Smooth muscle cell (in vitro differentiated cells): ENCODE results near the gene VDR. TPM values are rescaled to one million over a fixed set of nuclear protein-coding genes. Genes with fewer than 3 reads are reported as not detected.

Experiments used
- DNase-seq: peaks from one replicate; lab custom pipeline; 2025; ENCODE audit not compliant: unreplicated experiment; lab: John Stamatoyannopoulos, UW
- H2AFZ ChIP-seq: fragments of 200-600 bp; sonication (generic); 2 replicates; pipeline ENCODE4 v1.6.0; 2016; ENCODE audit warnings: antibody characterized with exemption, low read depth, mild to moderate bottlenecking
- H3F3A ChIP-seq: fragments of 200-600 bp; sonication (generic); 2 replicates; pipeline ENCODE4 v1.6.0; 2017; ENCODE audit warnings: antibody characterized with exemption, low read depth
- H3K27ac ChIP-seq: fragments of 200-600 bp; sonication (generic); 2 replicates; pipeline ENCODE4 v1.5.1; 2016; ENCODE audit warnings: low read depth, mild to moderate bottlenecking
- H3K27me3 ChIP-seq: fragments of 200-600 bp; sonication (generic); 2 replicates; pipeline ENCODE4 v1.6.1; 2016; ENCODE audit warnings: low read depth, mild to moderate bottlenecking
- H3K36me3 ChIP-seq: fragments of 200-600 bp; sonication (generic); 2 replicates; pipeline ENCODE4 v1.5.1; 2016; ENCODE audit warnings: low read depth
- H3K4me1 ChIP-seq: fragments of 200-600 bp; sonication (generic); 2 replicates; pipeline ENCODE4 v1.5.1; 2016; ENCODE audit warnings: low read depth
- H3K4me2 ChIP-seq: fragments of 200-600 bp; sonication (generic); 2 replicates; pipeline ENCODE4 v1.6.0; 2016; ENCODE audit warnings: mild to moderate bottlenecking
- H3K4me3 ChIP-seq: fragments of 200-600 bp; sonication (generic); 2 replicates; pipeline ENCODE4 v1.5.1; 2016; ENCODE audit warnings: mild to moderate bottlenecking
- H3K79me2 ChIP-seq: fragments of 200-600 bp; sonication (generic); 2 replicates; pipeline ENCODE4 v1.6.0; 2016; ENCODE audit warnings: low read depth, mild to moderate bottlenecking
- H3K9ac ChIP-seq: fragments of 200-600 bp; sonication (generic); 2 replicates; pipeline ENCODE4 v1.6.0; 2016; ENCODE audit warnings: low read depth
- H3K9me3 ChIP-seq: fragments of 200-600 bp; sonication (generic); replicated peaks from 2 replicates; pipeline ENCODE4 v1.5.1; 2016; ENCODE audit warnings: low read depth
- H4K20me1 ChIP-seq: fragments of 200-600 bp; sonication (generic); 2 replicates; pipeline ENCODE4 v1.6.0; 2016; ENCODE audit warnings: low read depth
- WGBS: methylation state at CpG from one replicate; pipeline ENCODE4 v1.1.7; 2016; ENCODE audit warnings: low lambda C conversion rate; 5-methylcytosine and 5-hydroxymethylcytosine counted together
- polyA plus RNA-seq: library from polyadenylated mRNA; unstranded; fragments of >200 nt; fragmentation: Nextera tagmentation; extraction: Ambion mirVana; gene quantifications from 2 replicates; pipeline ENCODE4 v1.2.1, GENCODE V29; 2016
- total RNA-seq: library from RNA; depleted of rRNA; stranded (reverse); fragments of >200 nt; gene quantifications from 2 replicates; pipeline ENCODE4 v1.2.3, GENCODE V29; 2014
- TF ChIP-seq, protein P1 (sequence below): fragments of 200-600 bp; sonication (generic); IDR thresholded peaks from 2 replicates; pipeline ENCODE4 v1.5.1; 2017; ENCODE audit warnings: borderline replicate concordance, mild to moderate bottlenecking, antibody characterized with exemption; ENCODE audit not compliant: insufficient read depth, poor library complexity, severe bottlenecking

Gene VDR
- total and polyA plus RNA-seq, 2 experiments from 2014 or later, result 8.0 to 16.5 TPM

DNA sequence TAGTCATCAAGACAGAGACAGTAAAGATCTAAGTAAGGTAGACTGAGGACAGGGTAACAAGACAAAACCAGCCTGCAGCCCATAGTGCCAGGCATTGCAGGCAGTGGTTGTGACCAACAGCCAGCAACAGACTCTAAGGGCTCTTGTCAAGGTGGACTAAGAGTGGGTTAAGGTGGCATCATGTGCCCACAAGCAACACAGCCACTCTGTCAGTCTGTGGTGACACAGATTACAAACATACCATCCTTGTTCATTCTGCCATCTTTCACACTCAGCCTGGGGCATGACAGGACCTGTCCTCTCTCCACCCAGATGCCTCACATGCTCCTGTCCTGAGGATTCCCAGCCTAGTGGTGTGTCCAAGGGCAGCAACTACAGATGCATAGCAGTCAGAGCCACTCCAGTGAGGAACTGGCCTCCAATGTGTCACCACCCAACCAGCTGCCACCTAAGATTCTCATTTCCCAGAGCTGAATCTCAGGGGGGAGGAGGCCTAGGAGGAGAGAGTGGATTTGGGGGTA is 28.3 kb downstream of the VDR start:
- TF ChIP-seq, protein P1, sequence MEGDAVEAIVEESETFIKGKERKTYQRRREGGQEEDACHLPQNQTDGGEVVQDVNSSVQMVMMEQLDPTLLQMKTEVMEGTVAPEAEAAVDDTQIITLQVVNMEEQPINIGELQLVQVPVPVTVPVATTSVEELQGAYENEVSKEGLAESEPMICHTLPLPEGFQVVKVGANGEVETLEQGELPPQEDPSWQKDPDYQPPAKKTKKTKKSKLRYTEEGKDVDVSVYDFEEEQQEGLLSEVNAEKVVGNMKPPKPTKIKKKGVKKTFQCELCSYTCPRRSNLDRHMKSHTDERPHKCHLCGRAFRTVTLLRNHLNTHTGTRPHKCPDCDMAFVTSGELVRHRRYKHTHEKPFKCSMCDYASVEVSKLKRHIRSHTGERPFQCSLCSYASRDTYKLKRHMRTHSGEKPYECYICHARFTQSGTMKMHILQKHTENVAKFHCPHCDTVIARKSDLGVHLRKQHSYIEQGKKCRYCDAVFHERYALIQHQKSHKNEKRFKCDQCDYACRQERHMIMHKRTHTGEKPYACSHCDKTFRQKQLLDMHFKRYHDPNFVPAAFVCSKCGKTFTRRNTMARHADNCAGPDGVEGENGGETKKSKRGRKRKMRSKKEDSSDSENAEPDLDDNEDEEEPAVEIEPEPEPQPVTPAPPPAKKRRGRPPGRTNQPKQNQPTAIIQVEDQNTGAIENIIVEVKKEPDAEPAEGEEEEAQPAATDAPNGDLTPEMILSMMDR, result no peak
- H3K36me3 ChIP-seq, result no peaks in the 10 kb centered on the region
- H3K4me3 ChIP-seq, result no peak overlapping the region
- H3K4me1 ChIP-seq, result peaks cover 3% of the 10 kb centered on the region
- no peak for DNase-seq
- no peaks in the 10 kb centered on the region for H4K20me1 ChIP-seq
- no peaks in the 10 kb centered on the region for H3K27me3 ChIP-seq
- no peak overlapping the region for H2AFZ ChIP-seq
- no peaks in the 10 kb centered on the region for H3F3A ChIP-seq
- no peak overlapping the region for H3K27ac ChIP-seq
- H3K9me3 ChIP-seq, result no peaks in the 10 kb centered on the region
- H3K9ac ChIP-seq, result no peak overlapping the region
- H3K79me2 ChIP-seq, result no peaks in the 10 kb centered on the region
- H3K4me2 ChIP-seq, result no peak overlapping the region

DNA sequence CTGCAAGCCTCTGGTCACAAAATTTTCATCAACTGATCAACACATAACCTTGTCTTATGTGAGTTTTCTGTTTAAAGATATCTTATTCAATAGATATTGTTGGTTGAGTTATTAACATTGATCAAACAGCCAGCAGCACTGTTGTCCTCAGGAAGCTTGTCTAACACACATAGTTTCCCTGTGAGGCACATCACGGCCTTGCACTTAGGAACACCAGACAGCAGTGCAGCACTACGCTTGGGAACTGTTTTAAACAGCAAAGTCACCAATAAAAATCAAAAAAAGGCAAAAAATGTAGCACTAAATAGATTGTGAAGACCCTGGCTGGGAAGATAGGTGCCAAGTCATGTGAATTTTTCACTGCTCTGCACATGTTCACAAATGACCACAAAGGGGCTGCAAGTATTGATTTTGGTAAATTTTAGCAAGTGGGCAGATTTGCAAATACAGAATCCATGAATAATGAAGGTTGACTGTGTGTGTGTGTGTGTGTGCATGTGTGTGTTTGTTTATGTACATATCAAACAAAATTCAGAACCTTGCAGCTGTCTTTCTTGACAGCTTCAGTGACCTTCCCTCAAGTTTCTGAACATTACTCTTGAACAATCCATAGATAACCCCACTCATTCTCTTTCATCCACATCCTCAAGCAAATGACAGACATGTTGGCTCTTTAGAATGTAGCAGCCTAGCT is 28.9 kb downstream of the VDR start:
- no peaks in the 10 kb centered on the region for H3K36me3 ChIP-seq
- no peaks in the 10 kb centered on the region for H3K27me3 ChIP-seq
- no peak overlapping the region for H3K27ac ChIP-seq
- no peaks in the 10 kb centered on the region for H4K20me1 ChIP-seq
- H3K4me1 ChIP-seq, result no peaks in the 10 kb centered on the region
- no peak overlapping the region for H3K9ac ChIP-seq
- no peaks in the 10 kb centered on the region for H3F3A ChIP-seq
- no peak for DNase-seq
- H3K9me3 ChIP-seq, result no peaks in the 10 kb centered on the region
- no peak overlapping the region for H3K4me3 ChIP-seq
- no peak overlapping the region for H3K4me2 ChIP-seq
- TF ChIP-seq, protein P1, result no peak
- H2AFZ ChIP-seq, result no peak overlapping the region
- H3K79me2 ChIP-seq, result no peaks in the 10 kb centered on the region
- 91% methylated on average over 2 of the region's 2 CpGs for WGBS

DNA sequence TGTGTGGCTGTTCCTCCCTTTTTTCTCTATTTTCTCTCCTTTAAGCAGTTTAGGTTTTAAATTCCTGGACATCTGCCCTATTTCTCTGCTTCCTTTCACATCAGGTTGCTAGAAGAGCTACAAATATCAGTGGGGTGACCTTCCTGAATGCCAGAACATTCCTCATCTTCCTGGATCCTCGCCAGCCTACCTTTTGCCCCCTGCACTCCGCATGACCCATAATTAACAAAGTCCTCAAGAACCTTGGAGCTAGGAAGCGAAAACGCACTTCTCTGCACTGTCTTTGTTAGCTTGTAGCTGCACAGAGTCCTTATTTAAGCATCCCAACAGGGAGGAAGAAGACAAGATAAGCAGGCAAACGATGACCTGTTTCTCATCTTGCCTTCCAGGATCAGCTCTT is 30.5 kb downstream of the VDR start:
- TF ChIP-seq, protein P1, result no peak
- Histone ChIP-seq H2AFZ (no peak overlapping the region), H3K27me3 (no peaks in the 10 kb centered on the region), H3F3A (no peaks in the 10 kb centered on the region), H3K4me1 (no peaks in the 10 kb centered on the region), H3K4me2 (no peak overlapping the region), H3K9ac (no peak overlapping the region), H3K36me3 (no peaks in the 10 kb centered on the region), H4K20me1 (no peaks in the 10 kb centered on the region), H3K9me3 (no peaks in the 10 kb centered on the region), H3K27ac (no peak overlapping the region), H3K79me2 (no peaks in the 10 kb centered on the region), H3K4me3 (no peak overlapping the region)
- 95% methylated on average over 5 of the region's 5 CpGs for WGBS
- DNase-seq, result no peak
